ENCODE measurements around the gene CAMSAP1. TPM values are rescaled to one million over a fixed set of nuclear protein-coding genes. Genes with fewer than 3 reads are reported as not detected.

CAMSAP1 gene
- total RNA-seq, 1 experiment from 2014 or later = 16.7 TPM

DNA sequence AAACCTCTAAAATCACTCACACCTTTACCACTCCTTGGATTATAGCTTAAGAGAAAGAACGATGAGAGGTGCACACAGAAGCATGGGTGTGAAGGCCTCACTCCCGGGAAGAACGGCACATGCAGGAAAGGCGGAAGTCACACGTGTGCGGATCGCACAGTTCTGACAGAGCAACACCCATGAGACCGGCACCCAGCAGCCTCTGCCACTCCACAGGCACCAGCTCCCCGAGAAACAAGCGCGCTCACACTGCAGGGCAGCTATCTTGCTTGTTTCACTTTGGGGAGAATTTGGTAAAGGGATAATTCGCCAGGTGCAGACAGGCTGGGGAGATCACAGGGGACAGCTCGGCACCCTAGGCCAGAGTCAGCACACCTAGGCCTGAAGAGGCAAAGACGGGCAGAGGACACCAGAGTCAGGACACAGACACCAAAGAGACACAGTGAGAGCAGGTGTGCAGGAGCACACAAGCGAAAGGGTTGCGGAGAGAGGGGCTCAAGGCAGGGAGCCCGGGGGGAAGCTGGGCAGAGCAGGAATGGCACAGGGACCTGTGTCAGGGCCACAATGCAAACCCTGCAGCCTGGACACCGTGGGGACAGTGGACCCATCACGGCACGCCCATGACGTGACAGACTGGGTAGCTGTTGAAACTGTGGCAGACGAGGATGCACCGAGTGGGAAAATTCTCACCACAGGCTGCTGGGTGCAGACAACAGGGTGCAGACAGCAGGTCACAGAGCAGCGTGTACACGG is 81.7 kb downstream of the CAMSAP1 start:
- H3K27ac ChIP-seq = no peak overlapping the region
- ChIA-PET POLR2A (ENCODE audit: unreplicated experiment) (no interaction called here), CTCF (no interaction called here)
- H4K20me1 ChIP-seq (ENCODE audit: insufficient read depth) = no peaks in the 10 kb centered on the region
- no peaks in the 10 kb centered on the region for H3F3A ChIP-seq (ENCODE audit: insufficient read depth, low read depth)
- H3K9me2 ChIP-seq (ENCODE audit: insufficient read depth) = no peaks in the 10 kb centered on the region
- no TSS peak for BruUV-seq (replicated peaks)
- TF ChIP-seq CTCF (conservative IDR thresholded peaks at IDR 0.05) (no peak), EZH2 (IDR thresholded peaks at IDR 0.05; ENCODE audit: low read depth) (no peak)
- no peaks in the 10 kb centered on the region for H3K9me3 ChIP-seq (ENCODE audit: insufficient read depth, low read depth)
- H3K4me2 ChIP-seq = no peak overlapping the region
- no peaks in the 10 kb centered on the region for H3K4me1 ChIP-seq (replicated peaks; ENCODE audit: insufficient read depth)
- no peaks in the 10 kb centered on the region for H3K79me2 ChIP-seq (ENCODE audit: low read depth)
- no peaks in the 10 kb centered on the region for H3K27me3 ChIP-seq (ENCODE audit: insufficient read depth, low read depth)
- no peak overlapping the region for H3K4me3 ChIP-seq
- intact Hi-C loops (cut with micrococcal nuclease; ENCODE audit: unreplicated experiment) = no loop called here
- no peak overlapping the region for H2AFZ ChIP-seq
- H3K36me3 ChIP-seq (ENCODE audit: low read depth) = no peaks in the 10 kb centered on the region
- DNase-seq = no peak

DNA sequence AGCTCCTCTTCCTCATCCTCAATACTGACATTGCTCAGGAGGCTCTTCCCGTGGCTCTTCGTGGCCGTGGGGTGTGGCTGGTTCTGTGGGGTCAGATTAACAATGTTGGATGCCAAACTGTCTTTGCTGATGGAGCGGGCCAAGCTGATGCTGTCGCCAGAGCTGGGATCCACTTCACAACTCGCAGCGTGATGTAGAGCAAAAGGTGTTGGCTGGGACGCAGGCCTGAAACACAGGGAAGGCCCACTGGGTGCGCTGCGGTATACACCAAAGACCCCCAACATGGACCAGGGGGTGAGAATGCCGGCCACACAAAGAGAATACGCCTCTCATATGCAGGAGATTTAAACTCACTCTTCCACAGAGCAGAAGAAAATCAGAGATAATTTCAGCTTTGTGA is 84.3 kb downstream of the CAMSAP1 start:
- intact Hi-C loops (cut with micrococcal nuclease; ENCODE audit: unreplicated experiment) = no loop called here

GRCh38 chr9:135822374-135822755 is 85.0 kb downstream of the CAMSAP1 start:
- CTCF ChIA-PET = no interaction called here

More for the DNA sequence above, 84.3 kb downstream of the CAMSAP1 start:
- H3K27me3 ChIP-seq (ENCODE audit: insufficient read depth, low read depth) = no peaks in the 10 kb centered on the region
- POLR2A ChIA-PET (ENCODE audit: unreplicated experiment) = no interaction called here
- H4K20me1 ChIP-seq (ENCODE audit: insufficient read depth) = no peaks in the 10 kb centered on the region
- H3K79me2 ChIP-seq (ENCODE audit: low read depth) = no peaks in the 10 kb centered on the region
- no peak for TF ChIP-seq CTCF (conservative IDR thresholded peaks at IDR 0.05)
- TF ChIP-seq EZH2 (IDR thresholded peaks at IDR 0.05; ENCODE audit: low read depth) = no peak
- H3K9me3 ChIP-seq (ENCODE audit: insufficient read depth, low read depth) = no peaks in the 10 kb centered on the region
- no peaks in the 10 kb centered on the region for H3F3A ChIP-seq (ENCODE audit: insufficient read depth, low read depth)
- H3K4me2 ChIP-seq = no peak overlapping the region
- no peaks in the 10 kb centered on the region for H3K9me2 ChIP-seq (ENCODE audit: insufficient read depth)
- BruUV-seq (replicated peaks) = no TSS peak
- H3K36me3 ChIP-seq (ENCODE audit: low read depth) = no peaks in the 10 kb centered on the region
- CTCF ChIA-PET = no interaction called here
- H2AFZ ChIP-seq = no peak overlapping the region
- H3K4me3 ChIP-seq = no peak overlapping the region
- H3K27ac ChIP-seq = no peak overlapping the region
- H3K4me1 ChIP-seq (replicated peaks; ENCODE audit: insufficient read depth) = no peaks in the 10 kb centered on the region
- DNase-seq = no peak

More at GRCh38 chr9:135822374-135822755, 85.0 kb downstream of the CAMSAP1 start:
- no peak for TF ChIP-seq CTCF (conservative IDR thresholded peaks at IDR 0.05)
- TF ChIP-seq EZH2 (IDR thresholded peaks at IDR 0.05; ENCODE audit: low read depth) = no peak
- Histone ChIP-seq H3K4me1 (replicated peaks; ENCODE audit: insufficient read depth) (no peaks in the 10 kb centered on the region), H2AFZ (no peak overlapping the region), H3K36me3 (ENCODE audit: low read depth) (no peaks in the 10 kb centered on the region), H3F3A (ENCODE audit: insufficient read depth, low read depth) (no peaks in the 10 kb centered on the region), H4K20me1 (ENCODE audit: insufficient read depth) (no peaks in the 10 kb centered on the region), H3K27ac (no peak overlapping the region), H3K4me2 (no peak overlapping the region), H3K9me3 (ENCODE audit: insufficient read depth, low read depth) (no peaks in the 10 kb centered on the region), H3K27me3 (ENCODE audit: insufficient read depth, low read depth) (no peaks in the 10 kb centered on the region), H3K9me2 (ENCODE audit: insufficient read depth) (no peaks in the 10 kb centered on the region), H3K79me2 (ENCODE audit: low read depth) (no peaks in the 10 kb centered on the region), H3K4me3 (no peak overlapping the region)
- POLR2A ChIA-PET (ENCODE audit: unreplicated experiment) = no interaction called here
- no TSS peak for BruUV-seq (replicated peaks)
- no peak for DNase-seq
- intact Hi-C loops (cut with micrococcal nuclease; ENCODE audit: unreplicated experiment) = no loop called here

All from PC-9 (cell line).